Hematopoietic multipotent progenitor cell (in vitro differentiated cells): ENCODE measurements around the gene TGFA. TPM values are rescaled to one million over a fixed set of nuclear protein-coding genes. Genes with fewer than 3 reads are reported as not detected.

Source experiments
- DNase-seq, 3 donors: peaks; one replicate each; pipeline ENCODE4 v3.0.0-alpha.2; 2011 to 2015; ENCODE audit warnings: low read depth in 2 of 3, low spot score in 2 of 3
- total RNA-seq: library from RNA; depleted of rRNA; stranded (reverse); fragments of >200 nt; gene quantifications from one replicate; pipeline ENCODE4 v1.2.3, GENCODE V29; 2012

The TGFA gene
- total RNA-seq, result 0.27 TPM

GRCh38 chr2:70553584-70554337, at the start of gene TGFA:
TSS of gene TGFA (minus strand) at chr2:70553826. CDS start at chr2:70553767, 59 bp downstream.
- DNase-seq, result peak; percentile 49 to 67 (median 64)

DNA sequence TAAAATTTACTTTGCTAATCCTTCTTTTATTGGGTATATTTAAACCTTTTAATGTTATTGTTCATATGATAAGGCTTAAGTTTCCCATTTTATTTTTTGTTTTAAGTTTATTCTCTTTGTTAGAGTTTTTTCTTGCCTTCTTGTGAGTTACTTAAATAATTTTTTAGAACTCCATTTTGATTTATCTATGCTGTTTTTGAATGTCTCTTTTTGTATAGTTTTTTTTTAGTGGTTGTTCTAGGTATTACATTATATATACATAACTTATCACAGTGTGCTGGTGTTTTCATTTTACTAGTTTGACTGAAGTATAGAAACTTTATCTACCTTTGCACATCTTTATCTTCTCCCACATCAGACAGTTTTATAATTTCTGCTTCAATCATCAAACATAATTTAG, 49.4 kb upstream of the TGFA start:
- DNase-seq, result no peak

- no peak for DNase-seq
These were observed 44.6 kb upstream of the TGFA start for GRCh38 chr2:70598197-70598596.

DNA sequence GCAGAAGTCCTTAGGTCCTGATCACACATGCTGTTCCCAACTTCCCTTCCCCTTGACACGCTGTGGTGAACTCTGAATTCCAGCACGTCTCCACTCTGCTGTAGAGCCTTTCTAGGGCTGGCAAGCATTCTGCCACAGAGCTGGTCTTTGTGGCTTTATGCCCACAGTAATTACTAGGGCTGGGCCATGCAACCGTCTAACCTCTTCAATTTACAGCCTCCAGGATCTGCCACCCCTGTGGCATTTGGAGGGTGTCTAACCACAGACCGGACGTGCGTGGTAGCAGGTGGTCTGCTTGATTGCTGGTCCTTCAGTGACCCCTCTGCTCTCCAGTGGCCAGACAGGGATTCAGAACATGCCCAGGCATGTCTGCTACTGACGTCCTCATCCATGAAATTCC, 43.1 kb upstream of the TGFA start:
- peak in 1 of 3 donors; percentile 39 for DNase-seq

DNA sequence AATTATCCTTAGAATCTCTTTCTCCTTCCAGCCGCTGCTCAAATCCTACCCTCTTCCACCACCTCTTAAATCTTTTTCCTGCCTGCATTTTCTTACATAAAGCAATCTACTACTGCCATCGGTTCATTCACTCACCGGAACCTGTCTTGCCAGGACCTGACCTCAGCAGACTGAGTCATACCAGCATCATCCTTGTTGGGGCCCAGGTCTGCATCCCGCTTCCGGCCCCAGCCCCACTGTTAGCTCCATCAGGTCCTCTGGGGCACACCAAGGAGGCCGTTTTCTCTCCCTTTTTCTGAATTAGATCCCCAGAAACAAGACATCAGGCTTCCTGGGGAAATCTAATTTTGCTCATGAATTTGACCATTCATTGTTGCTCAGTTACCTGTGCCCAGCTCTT, 42.7 kb upstream of the TGFA start:
- no peak for DNase-seq

DNA sequence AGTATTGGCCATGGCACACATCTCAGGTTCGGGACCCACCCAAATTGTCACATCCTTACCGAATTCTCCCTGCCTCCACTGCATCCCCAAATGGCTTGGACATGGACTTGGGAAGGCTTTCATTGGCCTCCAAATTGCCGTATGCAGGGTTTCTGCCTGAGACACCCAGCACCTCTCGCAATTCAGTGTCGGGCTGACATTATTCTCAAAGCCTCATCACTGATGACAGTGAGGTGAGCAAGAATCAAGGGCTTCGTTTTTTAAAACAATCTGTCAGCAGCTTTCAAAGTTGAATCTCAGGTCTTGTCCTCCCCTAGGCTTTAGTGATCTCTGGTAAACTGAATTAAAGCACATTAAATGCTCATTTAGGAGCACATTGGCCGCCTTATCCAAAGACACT, 29.5 kb upstream of the TGFA start:
- DNase-seq, result no peak

DNA sequence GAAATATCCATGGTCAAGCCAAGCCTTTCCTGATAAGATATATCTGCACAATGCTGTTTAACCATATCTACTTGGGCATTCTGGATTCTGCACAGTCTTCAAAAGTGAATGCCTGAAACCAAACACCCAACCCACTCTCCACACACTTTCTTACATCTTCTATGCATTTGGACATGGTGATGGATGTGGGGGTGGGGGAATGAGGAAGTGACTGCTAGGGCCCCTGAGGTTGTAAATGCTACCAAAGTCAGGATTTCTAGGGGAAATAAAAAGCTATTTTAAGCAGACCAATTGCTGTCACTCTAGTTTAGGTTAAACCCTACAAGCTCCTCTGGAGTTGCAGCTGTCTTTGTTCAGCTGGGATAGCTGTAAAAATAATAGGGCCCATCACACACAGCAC, 26.7 kb upstream of the TGFA start:
- peak in 1 of 3 donors; percentile 20 for DNase-seq

DNA sequence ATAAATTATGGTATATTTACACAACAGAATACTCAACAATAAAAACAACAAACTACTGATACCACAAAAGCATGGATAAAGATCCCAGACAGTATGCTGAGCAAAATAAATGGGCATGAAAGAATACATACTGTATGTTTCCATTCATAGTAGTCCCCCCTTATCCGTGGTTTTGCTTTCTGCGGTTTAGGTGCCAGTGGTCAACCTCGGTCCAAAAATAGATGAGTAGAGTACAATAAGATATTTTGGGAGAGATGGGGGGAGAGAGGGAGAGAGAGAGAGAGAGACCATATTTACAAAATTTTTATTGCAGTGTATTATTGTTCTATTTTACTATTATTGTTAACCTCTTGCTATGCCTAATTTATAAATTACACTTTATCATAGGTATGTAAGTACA, 21.0 kb upstream of the TGFA start:
- no peak for DNase-seq

GRCh38 chr2:70574109-70574508, 20.5 kb upstream of the TGFA start:
- no peak for DNase-seq

DNA sequence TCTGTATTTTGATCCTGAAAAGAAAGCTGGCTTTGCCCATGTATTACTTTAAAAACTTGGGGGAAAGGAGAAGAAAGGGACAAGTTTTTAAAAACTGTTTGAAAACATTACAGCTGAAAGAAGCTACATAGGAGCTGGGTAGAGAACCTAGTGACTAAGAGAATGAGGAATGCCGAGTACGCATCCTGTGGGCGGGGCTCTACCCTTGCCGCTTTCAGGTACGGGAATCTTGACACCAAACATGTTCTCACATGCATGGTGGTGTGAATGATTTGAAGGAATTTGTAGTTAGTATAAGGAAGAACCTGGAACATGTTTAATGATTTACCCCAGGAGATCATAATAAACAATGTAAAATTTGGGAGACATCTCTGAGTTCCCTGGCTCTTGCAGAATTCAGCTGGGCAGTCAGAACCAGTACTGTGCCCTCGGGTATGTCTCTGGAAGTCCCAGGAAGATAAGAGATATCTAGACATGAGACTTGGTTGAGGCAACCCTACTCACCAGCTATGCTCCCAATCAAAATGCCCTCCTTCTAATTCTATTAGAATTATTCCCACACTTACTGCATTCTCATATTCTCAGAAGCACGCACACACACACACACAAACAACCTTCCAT, 16.5 kb upstream of the TGFA start:
- no peak for DNase-seq

- DNase-seq, result no peak
These were observed 15.9 kb upstream of the TGFA start for GRCh38 chr2:70569559-70569958.

DNA sequence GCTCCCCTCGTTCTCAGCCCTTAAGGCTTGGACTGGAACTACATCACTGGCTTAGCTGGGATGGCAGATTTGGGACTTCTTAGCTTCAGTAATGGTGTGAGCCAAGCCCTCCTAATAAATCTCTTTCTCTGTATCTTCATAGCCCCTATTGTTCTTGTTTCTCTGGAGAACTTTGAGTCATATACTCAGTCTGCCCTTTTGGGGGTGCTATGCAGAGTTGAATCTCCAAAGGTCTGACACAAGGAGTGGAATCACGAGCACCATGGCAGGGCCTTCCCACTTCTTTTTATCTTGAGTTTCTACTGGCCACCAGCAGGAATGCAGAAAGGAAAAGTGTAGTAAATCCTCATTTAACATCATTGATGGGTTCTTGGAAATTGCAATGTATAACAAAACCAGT, 13.3 kb upstream of the TGFA start:
- no peak for DNase-seq

DNA sequence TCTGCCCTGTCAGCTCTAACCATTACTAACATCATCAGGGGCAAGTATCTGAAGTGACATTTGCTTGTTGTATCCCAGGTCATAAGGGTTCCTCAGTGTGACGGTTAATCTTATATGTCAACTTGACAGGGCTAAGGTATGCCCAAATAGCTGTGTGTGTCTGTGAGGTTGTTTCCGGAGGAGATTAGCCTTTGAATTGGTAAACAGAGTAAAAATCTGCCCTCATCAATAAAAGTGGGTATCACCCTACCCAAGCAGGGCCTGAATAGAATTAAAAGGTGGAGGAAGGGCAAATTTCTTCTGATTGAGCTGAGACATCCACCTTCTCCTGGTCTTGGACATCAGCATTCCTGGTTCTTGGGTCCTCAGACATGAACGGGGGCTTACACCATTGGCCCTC, 12.8 kb upstream of the TGFA start:
- DNase-seq, result no peak

- DNase-seq, result no peak
These were observed 11.6 kb upstream of the TGFA start for GRCh38 chr2:70565039-70565731.

DNA sequence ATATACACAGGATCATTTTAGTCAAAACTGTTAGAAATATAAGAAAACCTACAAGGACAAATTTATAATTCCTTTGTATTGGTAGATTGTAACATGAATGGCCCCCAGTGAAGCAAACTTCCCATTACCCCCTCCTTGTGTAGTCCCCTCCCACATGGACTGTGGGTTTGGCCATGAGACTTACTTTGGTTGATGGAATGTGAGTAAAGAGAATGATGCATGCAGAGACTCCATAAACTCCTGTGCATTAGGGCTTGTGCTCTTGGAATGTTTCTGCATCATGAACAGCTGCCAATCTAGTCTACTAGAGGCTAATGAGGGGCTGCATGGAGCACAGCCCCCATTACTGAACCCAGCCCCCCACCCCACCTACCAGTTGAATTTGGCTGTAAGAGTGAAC, 8.3 kb upstream of the TGFA start:
- DNase-seq, result no peak

DNA sequence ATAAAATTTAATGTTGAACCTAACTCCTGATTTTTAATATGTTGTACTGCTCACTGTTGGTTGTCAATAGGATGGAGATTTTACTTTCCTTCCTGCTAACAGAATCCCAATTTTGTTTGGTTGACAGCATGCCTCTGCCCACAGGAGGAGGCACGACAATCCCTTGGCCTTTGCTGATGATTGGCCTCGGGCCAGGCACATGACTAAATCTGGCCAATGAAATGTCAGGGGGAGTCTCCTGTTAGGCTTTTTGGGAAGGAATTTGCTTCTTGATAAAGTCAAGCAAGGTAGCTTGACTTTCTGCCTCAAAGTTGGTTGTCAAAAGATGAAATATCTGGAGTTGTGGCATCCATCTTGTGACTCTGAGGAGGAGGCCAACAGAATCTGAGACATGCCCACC, 6.8 kb upstream of the TGFA start:
- no peak for DNase-seq

GRCh38 chr2:70560040-70560439, 6.4 kb upstream of the TGFA start:
- no peak for DNase-seq

DNA sequence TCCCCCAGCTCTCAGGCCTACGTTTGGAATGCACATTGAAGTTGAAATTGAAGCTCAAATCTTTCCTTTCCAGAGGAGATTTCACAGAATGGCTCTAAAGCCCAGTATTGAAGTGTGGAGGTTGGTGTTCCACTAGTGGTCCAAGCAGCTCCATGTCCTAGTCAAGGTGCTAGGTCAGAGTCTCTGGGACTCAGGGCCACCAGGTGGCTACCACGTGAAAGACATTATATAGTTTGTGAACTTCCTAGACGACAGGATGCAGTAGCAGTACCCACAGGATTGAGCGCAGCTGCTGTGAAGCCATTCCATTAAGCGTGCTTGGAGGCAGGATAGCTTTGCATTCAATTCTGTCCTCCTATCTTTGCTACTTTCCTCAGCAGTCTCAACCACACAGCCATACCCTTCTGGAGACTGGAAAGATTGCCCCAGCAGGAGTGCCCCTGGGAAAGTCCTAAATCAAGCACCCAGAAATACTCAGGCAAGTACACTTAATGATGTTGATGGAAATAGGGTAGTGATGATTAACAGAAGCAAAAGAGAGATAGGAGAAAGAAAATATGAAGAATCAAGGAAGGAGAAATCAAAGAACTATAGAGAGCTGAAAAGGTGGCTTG, 4.7 kb upstream of the TGFA start:
- DNase-seq, result no peak

GRCh38 chr2:70557171-70557838, 3.7 kb upstream of the TGFA start:
- no peak for DNase-seq

DNA sequence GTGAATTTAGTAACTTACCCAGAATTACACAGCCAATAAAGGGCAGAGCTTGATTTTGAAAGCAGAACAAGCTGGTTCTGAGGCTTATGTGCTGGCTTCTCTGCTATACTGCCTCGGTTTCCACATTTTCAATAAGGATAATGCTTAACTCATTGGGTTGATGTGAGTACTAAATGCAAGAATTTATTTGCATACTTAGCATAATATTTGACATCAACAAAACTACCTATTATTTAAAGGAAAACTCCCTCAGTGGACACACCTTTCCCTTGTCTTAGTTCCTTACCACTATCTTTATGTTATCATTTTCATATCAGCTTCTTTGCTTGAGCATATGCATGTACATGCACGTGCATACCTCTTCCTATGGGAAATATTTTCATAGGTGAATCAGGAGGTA, 3.0 kb upstream of the TGFA start:
- no peak for DNase-seq

DNA sequence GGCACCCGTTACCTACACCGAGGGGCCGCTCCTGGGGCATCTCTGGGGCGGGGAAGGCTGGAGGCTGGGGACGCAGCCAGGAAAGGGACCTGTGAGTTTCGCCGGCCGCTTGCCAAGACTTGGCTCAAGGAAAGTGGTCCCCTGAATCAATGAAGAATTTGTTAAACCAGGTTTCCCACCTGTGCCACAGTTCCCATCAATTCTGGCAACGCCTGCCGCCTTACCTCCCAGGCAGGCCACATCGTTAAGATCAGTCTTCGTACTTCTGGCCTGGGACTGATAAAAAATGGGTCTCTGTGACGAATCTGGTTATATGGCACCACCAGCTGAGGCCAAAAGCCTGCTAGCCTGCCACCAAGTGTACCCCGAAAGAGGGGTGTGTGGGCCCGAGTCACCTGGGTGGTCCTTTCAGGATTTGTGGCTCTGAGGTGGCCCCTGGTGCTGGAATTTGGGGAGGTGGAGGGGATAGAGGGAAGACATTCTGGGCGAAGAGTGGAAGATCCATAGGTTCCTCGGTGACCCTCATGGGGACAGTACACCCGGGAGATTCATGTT, 789 bp upstream of the TGFA start:
- no peak for DNase-seq
